Loucy (cell line): ENCODE results near the gene CYP27B1.

Experiments used
- EZH2phosphoT487 ChIP-seq: fragments of 200-600 bp; IDR thresholded peaks from 2 replicates; pipeline ENCODE4 v1.6.1; 2018; ENCODE audit warnings: antibody characterized with exemption, mild to moderate bottlenecking, moderate library complexity, borderline replicate concordance
- TF ChIP-seq, protein P1 (sequence below): fragments of 200-600 bp; sonication (generic); conservative IDR thresholded peaks from 2 replicates; pipeline ENCODE4 v1.5.1; 2014; ENCODE audit warnings: mild to moderate bottlenecking, antibody characterized with exemption, low read length

GRCh38 chr12:57739914-57740538 lies 26.9 kb downstream of the CYP27B1 start:
- TF ChIP-seq, protein P1, sequence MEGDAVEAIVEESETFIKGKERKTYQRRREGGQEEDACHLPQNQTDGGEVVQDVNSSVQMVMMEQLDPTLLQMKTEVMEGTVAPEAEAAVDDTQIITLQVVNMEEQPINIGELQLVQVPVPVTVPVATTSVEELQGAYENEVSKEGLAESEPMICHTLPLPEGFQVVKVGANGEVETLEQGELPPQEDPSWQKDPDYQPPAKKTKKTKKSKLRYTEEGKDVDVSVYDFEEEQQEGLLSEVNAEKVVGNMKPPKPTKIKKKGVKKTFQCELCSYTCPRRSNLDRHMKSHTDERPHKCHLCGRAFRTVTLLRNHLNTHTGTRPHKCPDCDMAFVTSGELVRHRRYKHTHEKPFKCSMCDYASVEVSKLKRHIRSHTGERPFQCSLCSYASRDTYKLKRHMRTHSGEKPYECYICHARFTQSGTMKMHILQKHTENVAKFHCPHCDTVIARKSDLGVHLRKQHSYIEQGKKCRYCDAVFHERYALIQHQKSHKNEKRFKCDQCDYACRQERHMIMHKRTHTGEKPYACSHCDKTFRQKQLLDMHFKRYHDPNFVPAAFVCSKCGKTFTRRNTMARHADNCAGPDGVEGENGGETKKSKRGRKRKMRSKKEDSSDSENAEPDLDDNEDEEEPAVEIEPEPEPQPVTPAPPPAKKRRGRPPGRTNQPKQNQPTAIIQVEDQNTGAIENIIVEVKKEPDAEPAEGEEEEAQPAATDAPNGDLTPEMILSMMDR = no peak
- no peak for TF ChIP-seq EZH2phosphoT487
